GM10847 (cell line): ENCODE data around the gene MLF2.

Experiments used
- POLR2A ChIP-seq: IDR thresholded peaks from 2 replicates; pipeline ENCODE4 v1.6.1; 2011; ENCODE audit not compliant: insufficient read length; ENCODE audit errors: extremely low read depth

Gene MLF2

DNA sequence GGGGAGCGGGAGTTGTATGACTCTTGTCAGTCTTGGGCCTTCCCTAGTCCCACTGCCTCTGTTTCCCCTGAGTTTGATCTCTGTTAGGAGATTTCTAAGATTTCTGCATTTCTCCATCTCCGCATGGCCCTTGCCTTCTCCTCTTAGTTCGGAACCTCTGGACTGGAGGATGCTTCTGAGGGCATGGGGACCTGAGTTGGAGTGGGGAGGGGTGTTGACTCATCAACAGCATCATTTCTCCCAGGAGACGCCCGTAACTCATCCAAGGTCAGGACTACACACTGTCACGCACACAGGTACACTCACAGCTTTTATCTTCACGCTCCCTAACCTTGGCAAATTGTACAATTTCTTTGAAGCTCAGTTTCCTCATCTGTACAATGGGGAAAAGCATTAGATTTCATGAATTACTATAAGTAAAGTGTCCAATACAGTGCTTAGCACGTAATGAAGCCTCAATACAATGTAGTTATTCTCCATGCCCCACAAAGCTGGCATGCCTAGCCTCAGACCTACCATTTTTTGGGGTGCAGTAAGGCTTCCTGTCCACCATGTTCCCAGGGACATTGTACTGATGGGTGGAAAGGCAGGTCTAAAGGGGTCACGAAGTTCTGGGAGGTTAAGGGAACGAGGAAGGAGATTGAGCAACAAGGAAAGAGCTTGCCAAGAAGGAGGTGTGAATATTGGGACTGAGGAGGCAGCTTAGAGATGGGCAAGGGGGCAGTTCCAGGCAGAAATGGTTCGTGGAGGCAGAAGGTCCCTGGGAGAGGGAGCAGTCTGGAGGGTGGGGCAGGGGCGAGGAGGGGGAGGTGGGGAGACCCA lies 18.8 kb upstream of the MLF2 start:
- TF ChIP-seq POLR2A, result no peak

DNA sequence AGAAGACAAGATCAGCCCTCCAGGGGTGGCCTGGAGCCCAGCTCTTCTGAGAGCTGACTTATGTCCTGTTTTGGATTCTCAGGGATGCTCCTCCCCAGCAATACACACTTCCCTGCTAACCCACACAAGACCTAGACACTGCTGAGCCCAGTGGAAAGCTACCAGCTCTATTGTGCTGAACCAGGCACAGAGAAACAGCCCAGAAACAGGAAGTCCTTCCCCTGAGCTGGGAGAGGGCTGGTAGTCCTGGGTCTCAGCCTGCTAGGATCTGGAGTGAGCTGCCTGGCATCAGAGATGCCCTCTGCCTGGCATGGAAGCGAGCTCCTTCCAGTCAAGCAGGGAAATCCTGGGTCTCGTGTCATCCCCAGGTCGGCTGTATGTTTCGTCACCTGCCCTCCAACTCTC lies 18.2 kb upstream of the MLF2 start:
- TF ChIP-seq POLR2A, result no peak

DNA sequence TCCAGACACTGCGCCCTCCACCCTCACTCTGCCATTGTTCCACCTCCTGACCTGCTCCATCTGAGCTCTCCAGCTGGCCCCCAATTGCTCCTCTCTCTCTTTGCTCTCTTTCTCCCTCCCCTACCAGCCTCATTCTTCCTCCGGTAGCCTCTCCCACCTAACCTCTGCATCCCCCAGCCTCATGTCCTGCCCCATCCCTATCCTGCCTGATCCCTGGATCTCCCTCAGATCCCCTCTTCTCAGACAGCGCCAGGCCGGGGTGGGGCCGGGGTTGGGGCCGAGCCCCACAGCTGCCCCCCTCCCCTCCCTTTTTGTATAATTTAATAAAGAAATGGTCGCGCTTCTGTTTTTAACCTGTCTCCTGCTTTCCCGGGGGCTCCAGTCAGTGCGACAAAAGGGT lies 17.7 kb upstream of the MLF2 start:
- no peak for TF ChIP-seq POLR2A

DNA sequence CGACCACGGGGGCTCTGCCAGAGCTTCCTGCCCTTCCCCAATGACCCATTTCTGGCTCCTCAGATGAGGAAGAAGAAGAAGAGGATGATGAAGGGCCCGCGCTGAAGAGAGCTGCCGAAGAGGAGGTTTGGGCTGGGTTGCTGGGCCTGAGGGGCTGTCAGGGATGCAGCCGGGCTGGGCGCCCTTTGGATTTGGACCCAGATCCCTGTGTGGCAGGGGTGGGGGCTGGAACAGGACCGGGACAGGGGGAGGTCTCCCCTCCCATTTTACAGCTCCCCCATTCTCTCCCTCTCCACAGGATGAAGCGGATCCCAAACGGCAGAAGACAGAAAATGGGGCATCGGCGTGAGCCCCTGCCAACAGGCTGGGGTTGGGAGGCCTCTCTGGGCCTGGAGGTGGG lies 17.2 kb upstream of the MLF2 start:
- no peak for TF ChIP-seq POLR2A

DNA sequence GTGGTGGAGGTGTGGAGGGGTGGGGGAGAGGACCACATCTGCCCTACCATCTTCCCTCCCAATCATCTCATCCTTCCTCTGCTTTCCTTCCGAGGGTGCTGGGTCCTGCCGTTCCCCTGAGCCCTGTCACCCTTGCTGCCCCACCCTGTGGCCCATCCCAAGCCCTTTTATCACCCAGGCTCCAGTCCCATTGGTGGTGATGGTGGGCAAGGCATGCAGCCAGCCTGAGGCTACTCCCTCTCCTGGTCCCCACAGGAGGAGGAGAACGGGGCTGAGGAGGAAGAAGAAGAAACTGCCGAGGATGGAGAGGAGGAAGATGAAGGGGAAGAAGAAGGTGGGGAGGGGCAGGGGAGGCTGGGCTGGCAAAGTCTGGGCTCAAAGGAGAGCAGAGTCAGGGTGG lies 16.7 kb upstream of the MLF2 start:
- TF ChIP-seq POLR2A, result no peak

DNA sequence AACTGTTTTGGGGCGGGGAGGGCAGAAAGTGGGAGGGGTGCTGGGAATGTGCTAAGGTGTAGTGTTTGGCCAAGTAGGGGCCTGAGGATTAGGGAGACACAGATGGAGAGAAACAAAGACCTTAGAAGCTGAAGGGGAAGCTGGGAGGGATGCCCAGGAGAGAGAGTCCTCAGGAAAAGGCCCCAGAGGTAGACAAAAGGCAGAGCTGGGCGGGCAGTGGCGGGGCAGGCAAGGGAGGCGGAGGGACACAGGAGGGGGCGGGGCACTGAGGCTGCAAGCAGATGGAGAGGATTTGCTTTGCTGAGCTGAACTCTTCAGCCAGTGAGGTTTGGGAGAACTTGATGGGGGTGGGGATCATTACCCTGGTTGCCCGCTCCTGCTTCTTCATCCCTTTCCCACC lies 16.0 kb upstream of the MLF2 start:
- TF ChIP-seq POLR2A, result no peak

DNA sequence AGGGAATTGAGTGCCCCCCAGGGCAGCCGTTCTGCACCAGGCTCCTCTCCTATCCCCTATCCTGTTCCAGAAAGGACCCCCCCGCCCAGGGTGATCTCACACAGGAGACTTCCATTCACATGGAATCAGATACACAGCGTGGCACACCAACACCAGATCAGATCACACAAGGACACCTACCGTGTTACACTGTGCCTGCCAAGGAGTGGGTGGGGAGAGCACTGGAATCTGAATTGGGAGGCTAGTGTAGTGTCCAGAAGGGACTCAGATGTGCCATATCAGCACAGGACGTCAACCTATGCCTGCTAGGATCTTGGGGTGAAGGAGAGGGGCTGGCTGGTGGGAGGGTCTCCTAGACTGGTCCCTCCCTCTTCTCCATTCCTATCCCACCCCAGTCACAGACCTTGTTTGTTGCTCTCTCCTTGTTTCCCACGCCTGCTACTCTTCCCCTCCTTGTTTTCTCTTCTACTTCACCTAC lies 15.5 kb upstream of the MLF2 start:
- TF ChIP-seq POLR2A, result no peak

DNA sequence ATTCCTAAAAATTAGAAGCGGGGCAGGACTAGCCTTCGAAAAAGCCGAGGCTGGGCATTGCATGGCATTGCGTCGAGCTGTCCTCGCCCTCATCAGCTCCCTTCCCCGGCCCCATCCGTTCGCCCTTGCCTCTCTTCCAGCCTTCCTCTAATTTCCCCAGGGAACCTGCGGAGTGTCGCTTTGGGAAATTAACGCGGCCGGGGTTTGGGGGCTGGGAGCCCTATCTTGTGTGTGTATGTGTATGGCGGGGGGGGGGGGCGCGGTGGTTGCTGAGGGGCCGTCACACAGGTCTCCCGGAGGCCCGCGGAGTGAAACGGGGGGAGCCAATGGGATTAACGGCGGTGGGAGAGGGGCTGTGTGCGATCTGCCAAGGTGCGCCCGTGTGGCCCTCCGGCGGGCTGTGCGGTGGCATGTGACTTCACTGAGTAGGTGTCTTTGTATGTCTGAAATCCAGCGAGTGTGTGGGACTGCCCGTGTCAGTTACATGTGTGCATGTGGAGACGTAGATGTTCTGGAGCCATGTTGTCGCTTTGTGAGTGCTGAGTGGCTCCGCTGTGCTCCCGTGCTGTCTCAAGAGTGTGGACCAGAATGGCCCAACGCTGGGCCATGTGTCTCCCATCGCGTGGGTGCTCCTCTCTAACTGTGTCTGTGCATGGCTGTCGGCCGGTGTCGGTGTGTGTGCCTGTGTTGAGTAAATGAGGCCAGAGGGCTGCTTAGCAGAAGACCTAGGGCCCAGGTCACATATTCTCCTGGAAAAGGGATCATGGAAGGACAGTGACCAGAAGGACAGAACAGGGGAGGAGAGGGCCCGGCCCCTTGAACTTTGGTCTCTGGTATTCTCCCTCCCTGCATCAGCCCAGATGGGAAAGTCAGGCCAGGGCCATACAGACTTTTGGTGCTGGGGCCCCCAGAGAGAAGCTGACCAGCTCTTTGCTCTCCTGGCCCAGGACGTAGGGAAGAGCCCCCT lies 14.7 kb upstream of the MLF2 start:
- TF ChIP-seq POLR2A, result no peak

DNA sequence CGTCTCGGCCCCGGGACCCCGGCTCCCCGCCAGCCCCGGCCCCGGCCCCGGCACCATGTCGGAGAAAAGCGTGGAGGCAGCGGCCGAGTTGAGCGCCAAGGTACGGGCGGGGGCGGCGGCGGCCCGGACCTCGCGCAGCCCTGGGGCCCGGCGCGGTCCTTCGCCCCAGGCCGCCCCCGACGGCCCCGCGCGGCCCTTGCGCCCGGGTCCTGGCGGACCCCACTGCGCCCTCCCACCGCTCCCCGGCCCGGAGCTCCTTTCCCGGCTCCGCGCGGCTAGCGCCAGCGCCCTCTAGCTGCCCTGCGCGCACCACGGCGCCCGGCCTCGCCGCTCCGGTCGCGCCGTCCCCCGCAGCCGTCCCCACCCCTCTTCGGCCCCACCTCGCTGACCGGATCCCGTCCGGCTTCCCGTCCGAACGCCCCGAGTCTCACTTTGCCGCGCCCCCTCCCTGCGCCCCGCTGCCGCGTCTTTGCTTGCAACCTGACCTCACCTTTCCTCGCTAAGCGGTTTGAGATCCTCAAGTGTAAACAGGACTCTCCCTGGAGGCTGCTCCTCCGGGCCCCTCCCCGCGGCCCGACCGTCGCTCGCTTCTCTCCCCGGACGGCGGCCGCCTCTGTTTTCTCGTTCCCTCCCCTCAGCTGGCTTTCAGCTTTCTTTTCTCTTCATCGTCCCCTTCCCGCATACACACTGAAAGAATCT lies 13.9 kb upstream of the MLF2 start:
- no peak for TF ChIP-seq POLR2A

DNA sequence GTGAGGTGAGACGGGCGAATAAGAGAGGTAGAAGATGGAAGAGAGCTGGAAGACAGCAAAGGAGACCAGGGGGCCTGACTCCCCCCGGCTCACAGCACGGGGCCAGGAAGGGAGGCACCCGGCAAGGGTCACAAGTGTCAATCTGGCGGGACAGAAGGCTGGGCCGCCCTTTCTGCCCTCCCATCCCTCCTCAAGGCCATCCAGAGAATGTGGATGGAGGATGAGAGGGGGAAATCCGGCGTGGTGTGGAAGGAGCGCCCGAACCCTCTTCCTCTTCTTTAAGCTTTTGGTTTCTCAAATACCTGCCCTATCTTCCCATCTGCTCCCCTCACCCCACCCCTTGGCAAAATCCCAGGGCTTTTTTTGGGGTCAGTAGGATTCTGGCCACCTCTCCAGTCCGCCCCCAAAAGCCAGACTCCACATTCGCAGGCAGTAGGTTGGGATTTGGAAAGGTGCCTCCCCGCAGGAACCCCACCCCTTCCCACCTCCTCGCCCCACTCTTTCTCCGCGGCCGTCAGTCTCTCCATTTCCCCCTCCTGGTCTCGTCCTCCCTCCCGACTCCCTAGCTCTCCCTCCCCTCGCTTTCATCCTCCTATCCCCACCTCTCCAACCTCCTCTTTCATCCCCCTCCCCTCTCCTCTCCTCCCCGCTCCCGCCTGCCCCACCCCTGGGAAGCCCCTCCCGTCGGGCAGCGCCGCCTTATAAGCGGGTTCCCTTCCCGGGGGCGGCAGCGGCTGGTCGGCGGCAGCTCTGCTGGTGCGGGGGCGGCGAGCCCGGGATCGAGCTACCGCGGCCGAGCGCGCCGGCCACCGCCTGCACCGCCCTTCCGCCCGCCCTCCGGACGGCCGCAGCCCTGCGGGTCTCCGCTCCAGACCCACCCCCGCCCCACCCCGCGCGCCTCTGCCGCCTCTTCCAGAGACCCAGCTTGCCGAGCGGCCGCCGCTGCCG lies 13.0 kb upstream of the MLF2 start, which contains the start of gene PTMS:
Gene PTMS, plus strand, starts transcription at position 730 of the 948 bp plus-strand sequence. CDS start 343 bp downstream, outside the sequence.
- peak; percentile 66 for TF ChIP-seq POLR2A

DNA sequence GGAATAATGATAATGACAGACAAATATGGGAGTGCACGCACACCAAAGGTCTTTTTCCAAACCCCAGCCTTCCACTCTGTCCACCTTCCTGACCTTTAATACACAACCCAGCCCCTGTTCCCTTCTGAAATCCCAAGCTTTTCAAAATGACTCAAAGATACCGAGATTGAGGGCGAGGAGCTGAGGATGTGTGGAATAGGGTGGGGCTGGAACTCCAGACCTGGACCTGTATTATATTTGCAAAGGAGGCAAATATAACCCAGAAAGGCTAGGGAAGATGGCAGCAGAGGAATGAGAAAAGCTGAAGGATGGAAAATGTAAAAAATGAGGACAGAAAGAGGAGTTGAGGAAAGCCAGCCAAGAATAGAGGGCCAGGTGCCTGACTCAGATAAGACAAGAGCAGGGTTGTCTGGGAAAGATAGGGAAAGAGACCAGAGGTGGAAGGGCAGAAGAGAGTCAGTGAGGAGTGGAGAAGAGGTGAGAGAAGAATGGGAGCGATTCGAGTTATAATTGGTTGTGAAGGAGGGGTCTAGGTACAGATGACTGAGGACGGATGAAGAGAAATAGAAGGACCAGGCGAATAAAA lies 12.2 kb upstream of the MLF2 start:
- no peak for TF ChIP-seq POLR2A

DNA sequence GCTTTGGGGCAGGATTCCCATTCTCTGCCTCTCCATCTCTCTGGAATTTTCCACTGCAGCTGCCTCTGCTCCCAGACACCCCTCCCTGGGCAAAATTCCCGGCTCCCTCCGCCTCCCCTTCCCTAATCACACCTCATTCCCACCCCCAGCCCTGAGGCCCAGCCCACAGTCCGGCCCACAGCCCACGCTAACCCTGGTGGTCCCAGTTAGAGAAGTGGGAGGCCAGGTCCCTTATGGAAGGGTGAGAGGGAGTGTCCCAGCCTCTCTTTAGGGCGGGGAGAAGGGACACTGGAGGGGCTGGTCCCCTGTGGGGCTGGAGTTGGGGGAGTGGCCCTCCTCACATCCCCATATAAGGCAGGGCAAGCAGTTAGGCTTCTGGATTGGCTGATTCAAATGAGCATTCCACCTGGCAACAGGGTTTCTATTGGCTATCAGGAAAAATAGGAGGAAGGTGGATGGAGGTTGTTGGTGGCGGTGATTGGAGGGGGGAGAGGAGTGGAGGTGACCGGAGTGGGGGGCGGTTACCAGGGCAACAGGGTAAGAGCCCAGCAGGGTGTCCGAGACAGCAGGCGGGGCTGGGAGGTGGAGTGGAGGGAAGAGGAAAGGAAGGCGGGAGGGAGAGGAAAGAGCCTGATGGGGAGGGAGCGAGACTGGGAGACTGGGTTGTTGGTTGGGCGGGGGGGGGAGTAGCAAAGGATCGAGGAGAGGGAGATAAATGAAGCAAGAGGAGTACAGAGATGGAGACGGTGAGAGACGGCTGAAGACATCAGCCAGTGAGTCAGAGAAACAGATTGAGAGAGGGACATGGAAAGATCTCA lies 11.3 kb upstream of the MLF2 start:
- TF ChIP-seq POLR2A, result no peak

DNA sequence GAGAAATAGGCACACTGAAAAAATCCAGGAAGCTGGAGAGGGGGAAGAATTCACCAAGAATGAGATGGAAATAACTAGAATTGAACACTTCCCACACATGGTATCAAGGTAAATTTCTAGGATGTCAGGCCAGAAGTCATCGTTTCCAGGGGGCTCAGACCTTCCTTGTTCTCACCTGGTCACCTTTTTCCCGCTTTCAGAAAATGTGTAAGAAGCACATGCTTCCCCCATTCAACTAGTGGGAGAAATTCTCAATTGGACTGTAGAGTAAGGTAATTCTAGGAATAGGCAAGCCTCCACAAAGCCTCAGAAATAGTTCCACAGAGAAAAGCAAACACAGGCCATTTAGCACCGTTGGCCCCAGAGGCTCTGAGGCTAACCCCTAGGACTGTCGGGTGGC lies 10.4 kb upstream of the MLF2 start:
- no peak for TF ChIP-seq POLR2A

DNA sequence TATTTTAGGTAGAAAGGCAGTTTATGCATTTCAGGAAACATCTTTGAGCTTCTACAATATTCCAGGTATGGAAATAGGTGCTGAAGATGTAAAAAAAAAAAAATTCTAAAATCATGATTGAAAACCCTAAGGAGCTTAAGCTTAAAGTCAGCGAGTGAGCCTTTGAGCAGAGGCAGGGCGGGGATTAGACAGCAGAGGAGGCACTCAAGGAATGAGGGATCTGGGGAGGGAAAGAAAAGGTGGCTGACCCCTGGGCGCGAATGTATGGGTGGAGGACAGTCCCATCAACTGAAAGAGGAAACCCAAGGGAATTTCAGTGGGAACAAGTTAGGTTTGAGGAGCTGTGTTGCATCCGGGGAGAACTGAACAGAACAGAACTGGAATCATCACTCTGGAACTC lies 6.8 kb upstream of the MLF2 start:
- TF ChIP-seq POLR2A, result no peak
